Activated CD4-positive, alpha-beta T cell treated with anti-CD3 and anti-CD28 coated beads, Interleukin-2, Interleukin-4, amounts not matched to agents 100 ng/mL and 50 ng/mL, durations not matched to agents 16 hours and 8 hours (primary cell): Measurements from ENCODE around the gene KRT1.

Source experiments
- DNase-seq: peaks from one replicate; pipeline ENCODE4 v3.0.0-alpha.2; 2020; ENCODE audit warnings: low spot score

KRT1 gene

GRCh38 chr12:52634266-52635056 lies 45.7 kb downstream of the KRT1 start:
- DNase-seq: no peak

- no peak for DNase-seq
Measured at GRCh38 chr12:52633383-52633782, 46.8 kb downstream of the KRT1 start.

GRCh38 chr12:52632656-52633055 lies 47.6 kb downstream of the KRT1 start:
- no peak for DNase-seq

DNA sequence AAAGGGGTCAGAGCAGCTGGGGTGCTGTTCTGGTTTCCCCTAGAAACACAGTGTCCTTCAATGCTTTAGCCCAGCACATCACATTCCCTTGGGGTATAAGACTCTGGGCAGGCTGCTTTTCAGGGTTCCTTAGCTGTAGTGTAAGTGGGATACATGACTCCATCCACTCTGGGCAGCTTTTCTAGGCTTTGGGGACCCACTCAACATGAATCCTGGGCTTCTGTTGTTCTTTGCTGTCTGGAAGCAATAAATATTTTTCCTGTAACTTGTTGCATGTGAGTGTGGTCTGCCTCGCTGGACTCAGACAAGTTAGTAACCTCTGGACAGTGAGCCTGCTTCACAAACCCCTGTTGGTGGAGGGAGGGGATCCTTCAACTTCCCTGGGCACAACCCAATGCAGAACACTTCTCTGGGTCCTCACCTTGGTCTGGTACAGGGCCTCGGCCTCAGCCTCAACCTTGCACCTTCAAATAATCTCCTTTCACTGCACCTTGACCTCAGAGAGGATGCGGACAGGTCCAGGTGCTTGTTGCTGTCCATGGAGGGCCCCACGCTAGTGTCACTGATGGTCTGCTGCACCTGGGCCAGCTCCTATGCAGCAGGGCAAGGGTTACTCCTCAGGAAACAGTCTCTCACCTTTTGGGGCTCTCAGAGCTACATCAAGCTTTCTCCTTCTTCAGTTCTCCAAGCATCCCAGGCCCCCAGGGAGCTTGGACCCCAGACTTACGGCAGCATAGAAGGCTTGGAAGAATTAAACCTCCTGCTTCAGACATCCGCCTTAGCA lies 48.3 kb downstream of the KRT1 start:
- DNase-seq: no peak

- no peak for DNase-seq
Measured at GRCh38 chr12:52631264-52631663, 48.9 kb downstream of the KRT1 start.

- no peak for DNase-seq
Measured at GRCh38 chr12:52630599-52631200, 49.5 kb downstream of the KRT1 start.

DNA sequence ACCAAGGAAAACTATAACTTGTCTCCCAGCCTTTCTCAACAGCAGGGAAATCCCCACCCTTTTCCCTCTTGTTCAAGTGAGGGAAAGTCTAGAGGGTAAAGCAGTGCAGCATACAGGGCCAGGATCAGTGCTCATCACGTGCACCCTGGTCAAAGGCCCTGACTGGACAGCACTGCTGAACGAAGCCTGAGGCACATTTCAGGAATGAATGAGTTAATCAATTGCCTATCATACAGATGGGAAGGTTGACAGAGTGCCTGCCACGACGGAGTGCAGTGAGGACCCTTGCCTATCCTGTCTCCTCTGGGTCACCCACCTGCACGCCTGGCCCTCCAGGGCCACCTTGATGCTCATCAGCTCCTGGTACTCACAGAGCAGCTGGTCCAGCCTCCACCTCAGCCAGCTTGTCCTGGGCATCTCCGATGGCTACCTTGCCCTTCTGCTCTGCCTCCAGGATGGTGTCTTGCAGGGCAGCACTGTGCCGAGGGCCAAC lies 50.2 kb downstream of the KRT1 start:
- no peak for DNase-seq

DNA sequence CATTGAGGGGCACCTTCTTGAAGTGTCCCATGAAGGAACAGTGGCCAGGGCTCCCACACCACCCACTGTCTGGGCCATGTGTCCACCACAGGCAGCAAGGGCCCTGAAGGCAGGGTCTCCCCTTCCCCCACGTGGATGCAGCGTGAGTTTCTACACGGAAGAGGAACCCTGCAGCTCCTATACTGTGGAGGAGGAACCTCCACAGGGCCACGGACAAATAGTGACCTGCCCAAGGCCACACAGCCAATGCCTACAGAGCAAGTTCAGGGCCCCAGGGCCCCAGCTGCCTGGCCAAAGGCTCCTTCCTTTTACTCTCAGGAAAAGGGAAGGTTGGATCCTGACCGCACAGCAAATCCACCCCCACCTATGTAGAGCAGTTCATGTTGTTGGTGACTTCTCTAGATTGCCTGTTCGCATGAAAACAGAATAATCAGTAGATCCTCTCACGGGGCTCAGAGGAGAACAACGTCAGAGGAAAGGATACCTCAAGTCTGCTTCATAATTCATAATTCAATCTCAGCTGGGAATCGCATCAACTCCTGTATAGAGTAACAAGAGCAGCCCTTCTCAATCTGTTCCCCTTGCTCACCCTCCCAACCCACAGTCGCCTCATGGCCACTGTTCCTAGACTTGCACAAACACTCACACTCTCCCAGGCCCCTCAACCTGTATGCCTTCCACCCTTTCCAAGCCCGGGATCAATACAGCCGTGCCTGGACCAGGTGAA lies 50.8 kb downstream of the KRT1 start:
- DNase-seq: no peak

- DNase-seq: no peak
Measured at GRCh38 chr12:52628841-52629240, 51.4 kb downstream of the KRT1 start.

- no peak for DNase-seq
Measured at GRCh38 chr12:52628111-52628507, 52.1 kb downstream of the KRT1 start.

GRCh38 chr12:52627395-52628110 lies 52.7 kb downstream of the KRT1 start:
- DNase-seq: no peak
